Stimulated activated naive CD8-positive, alpha-beta T cell treated with anti-CD3 and anti-CD28 coated beads, Interleukin-15, Interleukin-2, amounts not matched to agents 100 U/mL and 50 U/mL, for 24 hours (primary cell): Measurements from ENCODE around the gene CT47A7.
"Not testable (repeated sequence)": the region's sequence is repeated elsewhere in the genome, so short reads cannot be mapped to it uniquely, and the experiment has no call there.

Source experiments
- ATAC-seq: fragments of 150-1000 bp; cut with Tn5 transposase; one replicate; pipeline ENCODE4 v1.10.0; 2021
- DNase-seq: peaks from one replicate; pipeline ENCODE4 v3.0.0; 2021

Gene CT47A7

DNA sequence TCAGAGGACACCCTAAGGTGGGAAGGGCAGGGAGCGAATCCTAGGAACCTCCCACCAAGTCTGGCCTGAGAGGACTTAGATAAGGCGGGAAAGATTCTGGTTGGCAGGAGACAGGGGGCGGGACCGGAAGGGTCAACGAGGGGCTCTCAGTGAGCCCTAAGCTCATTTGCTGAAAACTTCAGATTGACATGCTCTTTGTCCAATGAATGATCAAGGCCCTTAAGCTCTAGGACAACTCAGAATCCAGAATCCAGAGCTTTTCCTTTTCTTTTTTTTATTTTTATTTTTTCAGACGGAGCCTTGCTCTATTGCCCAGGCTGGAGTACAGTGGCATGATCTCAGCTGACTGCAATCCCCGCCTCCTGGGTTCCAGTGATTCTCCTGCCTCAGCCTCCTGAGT lies at the start of gene CT47A7:
TSS of gene CT47A7 (minus strand) at position 101 of the 400 bp plus-strand sequence. CDS start 255 bp downstream, outside the sequence.
- DNase-seq, ATAC-seq: not testable (repeated sequence)

DNA sequence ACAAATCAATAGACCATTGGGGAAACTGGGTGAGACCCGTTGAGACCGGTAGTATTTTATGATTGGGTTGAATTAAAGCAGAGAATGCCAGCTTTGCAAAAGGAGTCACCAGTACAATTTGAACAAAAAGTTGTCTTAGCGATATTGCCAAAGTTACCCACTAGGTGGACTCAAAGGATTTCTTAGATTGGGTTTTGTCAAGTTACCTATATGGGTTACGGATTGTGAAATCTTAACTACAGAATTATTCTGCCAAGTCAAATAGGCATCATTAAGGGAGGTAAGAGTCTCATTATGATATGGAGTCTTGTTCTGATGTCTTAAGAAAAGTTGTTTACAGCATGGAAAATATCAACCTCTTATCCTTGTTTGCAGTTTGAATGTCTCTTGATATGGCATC lies 44.2 kb upstream of the CT47A7 start:
- no peak for DNase-seq
- no peak for ATAC-seq

DNA sequence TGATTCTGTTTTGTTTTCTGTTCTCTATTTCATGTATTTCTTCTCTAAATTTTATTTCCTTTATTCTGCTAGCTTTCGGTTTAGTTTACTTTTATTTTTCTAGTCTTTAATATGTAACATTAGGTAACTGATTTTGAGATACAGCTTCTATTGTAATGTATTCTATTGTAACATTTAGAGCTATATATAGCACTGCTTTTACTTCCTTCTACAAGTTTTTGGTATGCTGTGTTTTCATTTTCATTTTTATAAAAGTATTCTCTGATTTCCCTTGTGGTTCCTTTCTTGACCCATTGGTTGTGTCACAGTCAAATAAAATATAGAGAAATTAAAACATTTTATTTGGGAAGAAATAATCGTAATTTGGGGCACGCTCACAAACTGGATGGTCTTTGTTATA lies 43.0 kb upstream of the CT47A7 start:
- no peak for ATAC-seq
- no peak for DNase-seq

DNA sequence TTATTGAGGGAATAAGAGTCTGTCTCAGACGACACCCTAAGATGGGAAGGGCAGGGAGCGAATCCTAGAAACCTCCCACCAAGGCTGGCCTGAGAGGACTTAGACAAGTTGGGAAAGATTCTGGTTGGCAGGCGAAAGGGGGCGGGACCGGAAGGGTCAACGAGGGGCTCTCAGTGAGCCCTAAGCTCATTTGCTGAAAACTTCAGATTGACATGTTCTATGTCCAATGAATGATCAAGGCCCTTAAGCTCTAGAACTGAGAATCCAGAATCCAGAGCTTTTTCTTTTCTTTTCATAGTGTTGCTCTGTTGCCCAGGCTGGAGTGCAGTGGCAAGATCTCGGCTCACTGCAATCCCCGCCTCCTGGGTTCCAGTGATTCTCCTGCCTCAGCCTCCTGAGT lies 29.3 kb upstream of the CT47A7 start, which contains the start of gene CT47A1:
TSS of gene CT47A1 (minus strand) at position 101 of the 400 bp plus-strand sequence. CDS start 231 bp downstream, outside the sequence.
- ATAC-seq, DNase-seq: not testable (repeated sequence)
